SJCRH30 (cell line): ENCODE measurements around the gene MINDY1. TPM values are rescaled to one million over a fixed set of nuclear protein-coding genes. Genes with fewer than 3 reads are reported as not detected.

Experiments
- total RNA-seq: library from RNA; depleted of rRNA; stranded (reverse); fragments of >200 nt; shearing (Covaris generic); gene quantifications from 2 replicates; pipeline ENCODE4 v1.2.3, GENCODE V29; 2014; rRNA removed

The MINDY1 gene
- total RNA-seq, 1 experiment from 2014 or later = 2.5 TPM

Other genes with a start within 250 kb of the MINDY1 start
- gene CTSS, start 241.1 kb downstream of the MINDY1 start, total RNA-seq = 14.2 and 14.4 TPM in 2 replicates
- 0.97 and 1.3 TPM in 2 replicates for gene CTSK, start 198.6 kb downstream of the MINDY1 start, total RNA-seq
- gene ARNT, start 130.3 kb downstream of the MINDY1 start, total RNA-seq = 25.4 and 26.0 TPM in 2 replicates
- not detected in 2 replicates for gene CTXND2, start 119.8 kb downstream of the MINDY1 start, total RNA-seq
- gene SETDB1, start 80.5 kb downstream of the MINDY1 start, total RNA-seq = 42.8 and 46.2 TPM in 2 replicates
- 87.3 and 95.2 TPM in 2 replicates for gene CERS2, start 32.1 kb downstream of the MINDY1 start, total RNA-seq
- not detected in 2 replicates for gene ANXA9, start 24.6 kb downstream of the MINDY1 start, total RNA-seq
- gene PRUNE1, start 1.5 kb upstream of the MINDY1 start, total RNA-seq = 15.0 and 17.4 TPM in 2 replicates
- gene BNIPL, start 29.7 kb upstream of the MINDY1 start, total RNA-seq = 0.22 and 0.56 TPM in 2 replicates
- 1.8 and 2.0 TPM in 2 replicates for gene C1orf56, start 40.8 kb upstream of the MINDY1 start, total RNA-seq
- 42.2 and 48.3 TPM in 2 replicates for gene CDC42SE1, start 52.7 kb upstream of the MINDY1 start, total RNA-seq
- 14.9 and 15.7 TPM in 2 replicates for gene MLLT11, start 53.5 kb upstream of the MINDY1 start, total RNA-seq
- gene GABPB2, start 63.9 kb upstream of the MINDY1 start, total RNA-seq = 3.0 and 3.2 TPM in 2 replicates
- gene SEMA6C, start 139.7 kb upstream of the MINDY1 start, total RNA-seq = 11.2 and 12.5 TPM in 2 replicates
- gene TNFAIP8L2, start 149.7 kb upstream of the MINDY1 start, total RNA-seq = not detected in 2 replicates
- 13.4 and 15.8 TPM in 2 replicates for gene LYSMD1, start 159.0 kb upstream of the MINDY1 start, total RNA-seq
- gene SCNM1, start 159.2 kb upstream of the MINDY1 start, total RNA-seq = 48.9 and 57.8 TPM in 2 replicates
- gene TMOD4, start 169.1 kb upstream of the MINDY1 start, total RNA-seq = not detected in 2 replicates
- gene VPS72, start 183.3 kb upstream of the MINDY1 start, total RNA-seq = 49.4 and 55.2 TPM in 2 replicates
- 85.0 and 99.3 TPM in 2 replicates for gene PIP5K1A, start 191.7 kb upstream of the MINDY1 start, total RNA-seq
- 130 and 132 TPM in 2 replicates for gene PSMD4, start 247.8 kb upstream of the MINDY1 start, total RNA-seq